Panc1 (cell line): ENCODE measurements around the gene ADARB1. TPM values are rescaled to one million over a fixed set of nuclear protein-coding genes. Genes with fewer than 3 reads are reported as not detected.

Experiments used
- ATAC-seq: fragments of 200-7000 bp; cut with Tn5 transposase; 2 replicates; pipeline ENCODE4 v1.9.1; 2020; ENCODE audit warnings: mild to moderate bottlenecking, moderate library complexity
- BruUV-seq: library from RNA; stranded (reverse); fragments of 400-500 nt; replicated peaks from 2 replicates; lab custom pipeline; 2021; lab: Mats Ljungman, UMichigan
- CTCF ChIA-PET: fragments of 300-600 bp; sonication (Branson Sonifier 250); formaldehyde crosslinking; loops from one replicate; lab custom pipeline; 2022; ENCODE audit warnings: antibody characterized with exemption; lab: Charles Lee
- POLR2A ChIA-PET: fragments of 300-600 bp; sonication (Branson Sonifier 250); formaldehyde crosslinking; loops from one replicate; lab custom pipeline; 2022; ENCODE audit warnings: antibody characterized with exemption; lab: Charles Lee
- DNase-seq: peaks from one replicate; pipeline ENCODE4 v3.0.0-alpha.2; 2010; ENCODE audit warnings: low read depth, low spot score
- H3K27ac ChIP-seq: 2 replicates; pipeline ENCODE4 v1.5.1; 2011; ENCODE audit warnings: mild to moderate bottlenecking, low read length, inconsistent platforms
- H3K27me3 ChIP-seq: fragments of 200-500 bp; sonication (Bioruptor generic); 2 replicates; pipeline ENCODE4 v1.6.0; 2014; ENCODE audit warnings: low read length, inconsistent platforms; ENCODE audit not compliant: control insufficient read depth, insufficient read depth
- H3K36me3 ChIP-seq: fragments of 200-500 bp; sonication (Bioruptor generic); 2 replicates; pipeline ENCODE4 v1.5.1; 2014; ENCODE audit warnings: inconsistent platforms, mild to moderate bottlenecking, low read length, moderate library complexity; ENCODE audit not compliant: control insufficient read depth, insufficient read depth
- H3K4me1 ChIP-seq: 2 replicates; pipeline ENCODE4 v1.5.1; 2011; ENCODE audit warnings: inconsistent platforms, mild to moderate bottlenecking, low read length, moderate library complexity; ENCODE audit not compliant: control insufficient read depth, insufficient read depth
- H3K4me3 ChIP-seq, 2 experiments: 2 replicates each; pipeline ENCODE4 v1.5.1; 2011 to 2012; ENCODE audit warnings: low read depth in 2 of 2, low read length in 2 of 2, mild to moderate bottlenecking in 2 of 2, inconsistent platforms in 1 of 2, moderate library complexity in 1 of 2
- H3K9me3 ChIP-seq: fragments of 200-500 bp; sonication (Bioruptor generic); 2 replicates; pipeline ENCODE4 v1.5.1; 2014; ENCODE audit warnings: low read depth, mild to moderate bottlenecking, inconsistent platforms, low read length, moderate library complexity; ENCODE audit not compliant: control insufficient read depth, insufficient read depth
- CTCF ChIP-seq: fragments of 450-650 bp; IDR thresholded peaks from 2 replicates; pipeline ENCODE4 v1.5.1; 2017; ENCODE audit warnings: mild to moderate bottlenecking
- POLR2AphosphoS5 ChIP-seq: IDR thresholded peaks from 2 replicates; pipeline ENCODE4 v1.6.1; 2012; ENCODE audit warnings: mild to moderate bottlenecking, low read depth, low read length, moderate library complexity
- REST ChIP-seq, 2 experiments: IDR thresholded peaks; 2 replicates each; pipeline ENCODE4 v1.6.1; 2011 to 2012; ENCODE audit warnings: low read depth in 2 of 2, control low read depth in 1 of 2, low read length in 1 of 2, mild to moderate bottlenecking in 1 of 2, moderate library complexity in 1 of 2; ENCODE audit not compliant: insufficient read depth in 1 of 2
- SIN3A ChIP-seq: IDR thresholded peaks from 2 replicates; pipeline ENCODE4 v1.6.1; 2012; ENCODE audit warnings: low read depth, mild to moderate bottlenecking, low read length, moderate library complexity, borderline replicate concordance; ENCODE audit not compliant: insufficient read depth
- in situ Hi-C: cut with HindIII; loops from 2 replicates; pipeline ENCODE4 v1.10.0; 2016; ENCODE audit warnings: low sequenced_read_pairs, low pct_unique_long_range_greater_than_20kb
- intact Hi-C: fragments of 100-400 bp; cut with micrococcal nuclease; formaldehyde crosslinking; loops from one replicate; pipeline ENCODE4 v1.10.0; 2022; ENCODE audit not compliant: unreplicated experiment
- total RNA-seq: library from RNA; stranded (reverse); gene quantifications from one replicate; pipeline ENCODE4 v1.2.1, GENCODE V29; 2021; ENCODE audit not compliant: unreplicated experiment

ADARB1 gene
- total RNA-seq, 1 experiment from 2014 or later: 15.0 TPM

GRCh38 chr21:45136500-45136899 is 62.1 kb downstream of the ADARB1 start:
- no peaks in the 10 kb centered on the region for H3K36me3 ChIP-seq
- no peak for TF ChIP-seq POLR2AphosphoS5
- TF ChIP-seq SIN3A: no peak
- no peak for TF ChIP-seq CTCF
- in situ Hi-C loops (no loop called here), intact Hi-C loops (no loop called here)
- H3K27me3 ChIP-seq: no peaks in the 10 kb centered on the region
- no peaks in the 10 kb centered on the region for H3K9me3 ChIP-seq
- no peak for DNase-seq
- H3K4me1 ChIP-seq: 0 out of 2 replicates have a peak, but pooled peaks cover 3% of the 10 kb centered on the region
- no peak overlapping the region for H3K4me3 ChIP-seq
- ChIA-PET POLR2A (no interaction called here), CTCF (interaction anchor here (0.6 to 2.0 kb wide), 3 partner anchors 8 to 189 kb away, joined by 3 to 8 read pairs (median 5); no protein-coding TSS in a partner anchor)
- no TSS peak for BruUV-seq
- no peak for ATAC-seq
- no peak overlapping the region for H3K27ac ChIP-seq

GRCh38 chr21:45136927-45137611 is 62.7 kb downstream of the ADARB1 start:
- 0 out of 2 replicates have a peak, but pooled peaks cover 3% of the 10 kb centered on the region for H3K4me1 ChIP-seq
- ATAC-seq: peak; percentile 84
- H3K4me3 ChIP-seq: no peak overlapping the region
- no TSS peak for BruUV-seq
- no peaks in the 10 kb centered on the region for H3K36me3 ChIP-seq
- intact Hi-C loops: no loop called here
- POLR2A ChIA-PET: no interaction called here
- in situ Hi-C loops: no loop called here
- TF ChIP-seq CTCF (peak; percentile 88), SIN3A (no peak)
- CTCF ChIA-PET: interaction anchor here (0.6 to 2.0 kb wide), 3 partner anchors 8 to 190 kb away, joined by 3 to 8 read pairs (median 5); no protein-coding TSS in a partner anchor
- no peak for DNase-seq
- no peaks in the 10 kb centered on the region for H3K27me3 ChIP-seq
- no peak overlapping the region for H3K27ac ChIP-seq
- no peaks in the 10 kb centered on the region for H3K9me3 ChIP-seq

- no TSS peak for BruUV-seq
- POLR2A ChIA-PET: no interaction called here
- intact Hi-C loops: no loop called here
Measured at GRCh38 chr21:45137612-45137937, 63.2 kb downstream of the ADARB1 start.

More at GRCh38 chr21:45137612-45137937, 63.2 kb downstream of the ADARB1 start:
- in situ Hi-C loops: no loop called here
- H3K36me3 ChIP-seq: no peaks in the 10 kb centered on the region
- ATAC-seq (no peak), DNase-seq (no peak)
- no peaks in the 10 kb centered on the region for H3K9me3 ChIP-seq
- no peak for TF ChIP-seq POLR2AphosphoS5
- TF ChIP-seq REST (IDR thresholded peaks at IDR 0.05; ENCODE audit: insufficient read depth in 1 of 2, low read depth in 2 of 2, low read length in 1 of 2): no peak
- CTCF ChIA-PET: interaction anchor here (0.8 to 2.0 kb wide), 2 partner anchors 9 to 187 kb away, joined by 5 to 8 read pairs; no protein-coding TSS in a partner anchor
- H3K4me1 ChIP-seq: 0 out of 2 replicates have a peak, but pooled peaks cover 3% of the 10 kb centered on the region
- no peak overlapping the region for H3K4me3 ChIP-seq
- no peaks in the 10 kb centered on the region for H3K27me3 ChIP-seq
- no peak overlapping the region for H3K27ac ChIP-seq
